Measurements from ENCODE around the gene CYLD. TPM values are rescaled to one million over a fixed set of nuclear protein-coding genes. Genes with fewer than 3 reads are reported as not detected.

Gene CYLD
- total RNA-seq, 1 donor from 2014 or later = 39.5 TPM

GRCh38 chr16:50733468-50733867 is 8.4 kb upstream of the CYLD start:
- no peak for DNase-seq (ENCODE audit: low spot score)
- intact Hi-C loops (cut with DNase I) = no loop called here

GRCh38 chr16:50735629-50736122 is 6.2 kb upstream of the CYLD start:
- DNase-seq (ENCODE audit: low spot score) = no peak
- intact Hi-C loops (cut with DNase I) = no loop called here

GRCh38 chr16:50736448-50736847 is 5.4 kb upstream of the CYLD start:
- intact Hi-C loops (cut with DNase I) = no loop called here
- no peak for DNase-seq (ENCODE audit: low spot score)

GRCh38 chr16:50737420-50737959 is 4.4 kb upstream of the CYLD start:
- no peak for DNase-seq (ENCODE audit: low spot score)
- intact Hi-C loops (cut with DNase I) = no loop called here

- DNase-seq (ENCODE audit: low spot score) = no peak
- intact Hi-C loops (cut with DNase I) = no loop called here
Observed at GRCh38 chr16:50739031-50739430, 2.9 kb upstream of the CYLD start.

- intact Hi-C loops (cut with DNase I) = loop anchor here (5.0 to 10.0 kb wide), 3 partner anchors 67 to 376 kb away; partner anchors contain the start of gene BRD7
- DNase-seq (ENCODE audit: low spot score) = no peak
Observed at GRCh38 chr16:50740736-50741135, 1.1 kb upstream of the CYLD start.

- DNase-seq (ENCODE audit: low spot score) = no peak
- intact Hi-C loops (cut with DNase I) = loop anchor here (5.0 to 10.0 kb wide), 3 partner anchors 66 to 377 kb away; partner anchors contain the start of gene BRD7
Observed at GRCh38 chr16:50741225-50741780, 583 bp upstream of the CYLD start.

GRCh38 chr16:50742576-50743200 is 802 bp downstream of the CYLD start:
- intact Hi-C loops (cut with DNase I) = loop anchor here (5.0 to 10.0 kb wide), 3 partner anchors 65 to 378 kb away; partner anchors contain the start of gene BRD7
- no peak for DNase-seq (ENCODE audit: low spot score)

- intact Hi-C loops (cut with DNase I) = loop anchor here (5.0 to 10.0 kb wide), 3 partner anchors 64 to 379 kb away; partner anchors contain the start of gene BRD7
- DNase-seq (ENCODE audit: low spot score) = no peak
Observed at GRCh38 chr16:50743581-50744225, 1.8 kb downstream of the CYLD start.

GRCh38 chr16:50744881-50745280 is 3.0 kb downstream of the CYLD start:
- no peak for DNase-seq (ENCODE audit: low spot score)
- intact Hi-C loops (cut with DNase I) = loop anchor here (5.0 to 10.0 kb wide), 3 partner anchors 62 to 380 kb away; partner anchors contain the start of gene BRD7

- no peak for DNase-seq (ENCODE audit: low spot score)
- intact Hi-C loops (cut with DNase I) = loop anchor here (10.0 kb wide), 2 partner anchors 151 to 381 kb away; partner anchors contain the start of gene BRD7
Observed at GRCh38 chr16:50745940-50746339, 4.1 kb downstream of the CYLD start.

- no peak for DNase-seq (ENCODE audit: low spot score)
- intact Hi-C loops (cut with DNase I) = loop anchor here (10.0 kb wide), 2 partner anchors 153 to 383 kb away; partner anchors contain the start of gene BRD7
Observed at GRCh38 chr16:50747207-50747956, 5.5 kb downstream of the CYLD start.

- intact Hi-C loops (cut with DNase I) = no loop called here
- no peak for DNase-seq (ENCODE audit: low spot score)
Observed at GRCh38 chr16:50751528-50751927, 9.6 kb downstream of the CYLD start.

- intact Hi-C loops (cut with DNase I) = no loop called here
- DNase-seq (ENCODE audit: low spot score) = no peak
Observed at GRCh38 chr16:50752471-50753235, 10.8 kb downstream of the CYLD start.

- intact Hi-C loops (cut with DNase I) = no loop called here
- no peak for DNase-seq (ENCODE audit: low spot score)
Observed at GRCh38 chr16:50756473-50756872, 14.6 kb downstream of the CYLD start.

- intact Hi-C loops (cut with DNase I) = no loop called here
- DNase-seq (ENCODE audit: low spot score) = no peak
Observed at GRCh38 chr16:50761267-50761666, 19.4 kb downstream of the CYLD start.

- intact Hi-C loops (cut with DNase I) = no loop called here
- no peak for DNase-seq (ENCODE audit: low spot score)
Observed at GRCh38 chr16:50762241-50762640, 20.4 kb downstream of the CYLD start.

- no peak for DNase-seq (ENCODE audit: low spot score)
- intact Hi-C loops (cut with DNase I) = no loop called here
Observed at GRCh38 chr16:50763211-50763610, 21.3 kb downstream of the CYLD start.

GRCh38 chr16:50765260-50765659 is 23.4 kb downstream of the CYLD start:
- intact Hi-C loops (cut with DNase I) = no loop called here
- no peak for DNase-seq (ENCODE audit: low spot score)

Data from cardiac septum (tissue), 1 donor.